Activated T-cell treated with anti-CD3 and anti-CD28 coated beads for 4 hours (primary cell): ENCODE results near the gene CLMP.

Experiments
- DNase-seq: peaks from one replicate; pipeline ENCODE4 v3.0.0-alpha.2; 2020

CLMP gene, protein sequence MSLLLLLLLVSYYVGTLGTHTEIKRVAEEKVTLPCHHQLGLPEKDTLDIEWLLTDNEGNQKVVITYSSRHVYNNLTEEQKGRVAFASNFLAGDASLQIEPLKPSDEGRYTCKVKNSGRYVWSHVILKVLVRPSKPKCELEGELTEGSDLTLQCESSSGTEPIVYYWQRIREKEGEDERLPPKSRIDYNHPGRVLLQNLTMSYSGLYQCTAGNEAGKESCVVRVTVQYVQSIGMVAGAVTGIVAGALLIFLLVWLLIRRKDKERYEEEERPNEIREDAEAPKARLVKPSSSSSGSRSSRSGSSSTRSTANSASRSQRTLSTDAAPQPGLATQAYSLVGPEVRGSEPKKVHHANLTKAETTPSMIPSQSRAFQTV

DNA sequence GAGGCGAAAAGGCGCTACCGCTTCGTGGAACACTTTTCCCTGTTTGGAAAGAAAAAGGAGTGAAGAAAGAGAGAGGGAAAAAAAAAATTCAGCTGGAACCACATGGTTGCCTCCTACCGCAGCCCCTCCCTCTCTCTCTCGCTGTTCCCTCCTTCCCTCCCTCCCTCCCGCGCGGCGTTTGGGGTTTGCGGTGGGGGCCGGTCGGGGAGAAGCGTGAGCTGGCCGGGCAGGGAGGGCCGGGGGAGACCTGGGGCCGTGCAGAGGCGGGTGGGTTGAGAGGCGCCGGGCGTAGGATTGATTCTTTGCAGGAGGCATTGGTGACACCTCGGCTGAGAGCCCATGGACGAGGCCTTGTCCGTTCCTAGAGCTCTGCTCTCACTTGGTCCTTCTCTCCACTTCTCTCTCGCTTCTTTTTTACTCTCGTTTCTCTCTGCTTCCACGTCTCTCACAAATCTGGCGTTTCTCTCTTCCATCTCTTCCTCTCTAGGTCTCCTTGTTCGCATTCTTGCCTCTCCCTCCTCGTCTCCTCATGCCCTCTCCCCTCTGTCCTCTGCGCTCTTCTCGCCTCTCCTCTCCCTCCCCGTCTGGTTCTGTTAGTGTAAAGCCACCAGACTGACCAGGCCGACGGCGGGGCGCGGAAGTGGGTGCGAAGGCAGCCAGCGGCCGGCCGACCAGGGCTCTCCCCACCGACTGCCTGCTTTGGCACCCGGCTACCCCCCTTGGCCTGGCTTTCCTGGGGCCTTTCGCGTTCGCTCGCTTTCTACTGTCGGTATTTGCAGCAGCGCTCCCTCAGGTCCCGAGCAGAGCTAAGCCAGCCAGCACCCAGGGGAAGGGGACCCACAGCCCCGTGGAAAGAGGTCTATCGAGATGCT is at the start of gene CLMP:
Gene CLMP, minus strand, starts transcription at position 61 of the 872 bp plus-strand sequence. CDS start 308 bp downstream, outside the sequence.
- no peak for DNase-seq

DNA sequence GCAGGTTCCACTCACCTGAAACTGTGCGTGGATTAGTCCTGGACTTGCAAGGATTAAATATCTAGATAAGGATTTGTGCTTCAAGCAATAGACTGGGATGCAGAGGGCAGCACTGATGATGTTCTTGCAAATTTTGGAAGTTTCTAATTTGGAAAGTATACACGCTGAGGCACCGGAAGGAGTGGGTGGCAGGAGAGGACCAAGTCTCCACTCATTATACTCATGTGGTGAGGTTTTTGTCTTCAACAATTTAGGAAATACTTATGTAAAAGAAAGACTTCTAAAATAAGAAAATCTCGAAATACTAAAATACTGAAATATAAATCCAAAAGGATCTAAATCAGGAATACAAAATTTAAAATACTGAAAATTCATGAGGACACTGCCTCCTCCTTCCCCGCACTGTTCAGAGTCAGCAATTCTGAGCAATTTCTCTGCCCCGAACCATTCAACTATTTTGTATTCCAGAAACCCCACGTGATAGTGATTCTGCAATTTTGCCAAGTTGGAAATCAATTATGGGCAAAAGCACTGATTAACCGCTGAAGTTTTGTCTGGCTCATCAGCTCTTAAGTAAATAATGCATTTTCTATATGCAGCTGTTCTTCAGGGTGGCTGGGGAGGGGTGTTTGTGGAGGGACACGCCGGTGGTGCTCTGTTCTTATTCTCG is 47.0 kb upstream of the CLMP start:
- DNase-seq: no peak

DNA sequence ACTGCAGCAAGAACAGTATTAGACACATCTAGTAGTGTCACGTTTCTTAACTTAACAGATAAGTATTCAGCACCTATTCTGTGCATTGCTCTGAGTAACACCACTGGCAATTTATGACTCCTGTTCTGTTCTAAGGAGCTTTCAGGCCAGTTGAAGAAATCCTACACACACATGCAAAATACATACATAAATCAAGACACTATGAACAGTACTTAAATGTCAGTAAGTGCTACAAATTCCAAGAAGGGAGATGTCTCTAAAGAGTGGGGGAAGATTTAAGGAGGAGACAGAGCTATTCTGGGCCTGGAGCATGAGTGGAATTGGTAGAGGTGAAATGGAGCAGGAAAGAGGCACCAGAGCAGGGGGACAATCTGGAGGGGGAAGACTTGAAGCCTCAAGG is 46.2 kb upstream of the CLMP start:
- DNase-seq: no peak

GRCh38 chr11:123239191-123240150 is 44.4 kb upstream of the CLMP start:
- DNase-seq: no peak

DNA sequence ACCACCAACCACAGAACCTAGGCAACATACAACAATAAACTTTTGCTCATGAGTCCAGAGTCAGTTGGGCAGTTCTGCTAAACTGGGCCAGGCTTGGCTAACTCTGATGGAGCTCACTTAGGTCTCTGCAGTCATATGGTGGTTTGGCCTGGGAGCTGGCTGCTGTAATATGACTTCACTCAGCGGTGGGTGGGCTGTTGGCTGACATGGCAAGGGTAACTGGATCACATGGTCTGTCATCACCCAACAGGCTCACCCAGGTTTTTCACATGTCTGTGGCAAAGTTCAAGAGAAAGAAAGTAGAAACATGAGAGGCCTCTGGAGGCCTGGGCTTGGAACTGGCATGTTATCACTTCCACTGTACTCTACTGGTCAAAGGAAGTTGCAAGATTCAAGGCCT is 43.2 kb upstream of the CLMP start:
- DNase-seq: no peak

DNA sequence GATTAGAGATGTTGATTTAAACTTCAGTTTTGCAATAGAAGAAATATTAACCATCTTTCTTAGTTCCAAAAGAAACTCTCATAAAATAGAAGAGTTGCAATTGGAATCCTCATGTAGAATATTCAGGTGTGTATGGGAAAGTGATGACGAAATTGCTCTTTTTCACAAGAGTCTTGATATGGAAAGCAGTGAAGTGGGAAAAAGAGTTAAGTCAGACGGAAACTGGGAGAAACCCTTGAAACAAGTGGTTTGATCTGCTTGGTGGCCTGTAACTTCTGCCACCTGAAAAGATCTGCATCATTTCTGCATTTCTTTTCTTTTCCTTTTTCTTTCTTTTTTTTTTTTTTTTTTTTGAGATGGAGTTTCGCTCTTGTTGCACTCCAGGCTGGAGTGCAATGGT is 41.8 kb upstream of the CLMP start:
- no peak for DNase-seq

DNA sequence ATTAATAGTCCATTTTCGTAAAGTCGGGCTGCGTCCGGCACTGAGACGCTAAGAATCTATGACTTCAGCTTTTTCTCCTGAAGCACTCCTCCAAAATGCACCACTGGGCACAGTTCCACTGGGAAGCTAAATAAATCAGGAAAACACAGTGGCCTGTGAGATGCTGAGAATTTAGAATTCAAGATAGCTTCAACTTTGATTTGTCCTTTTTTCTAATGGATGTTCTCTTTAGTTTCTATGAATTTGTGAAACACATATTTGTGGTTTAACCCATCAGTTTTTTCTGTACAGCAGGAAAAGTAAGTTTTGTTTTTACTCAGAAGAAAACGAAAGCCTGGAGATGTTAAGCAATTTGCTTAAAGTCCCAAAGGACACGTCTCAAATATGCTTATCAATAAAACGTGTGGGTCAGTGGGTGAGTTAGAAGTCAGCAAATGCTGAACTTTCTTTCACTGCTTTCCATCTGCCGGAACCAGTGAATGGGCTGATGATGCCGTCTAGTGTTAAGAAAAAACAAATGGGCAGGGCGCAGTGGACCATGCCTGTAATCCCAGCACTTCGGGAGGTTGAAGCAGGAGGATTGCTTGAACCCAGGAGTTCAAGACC is 40.7 kb upstream of the CLMP start:
- no peak for DNase-seq

- peak; percentile 26 for DNase-seq
Measured at GRCh38 chr11:123235117-123235655, 40.1 kb upstream of the CLMP start.

- DNase-seq: no peak
Measured at GRCh38 chr11:123233975-123234334, 38.9 kb upstream of the CLMP start.

GRCh38 chr11:123233280-123233974 is 38.4 kb upstream of the CLMP start:
- no peak for DNase-seq

DNA sequence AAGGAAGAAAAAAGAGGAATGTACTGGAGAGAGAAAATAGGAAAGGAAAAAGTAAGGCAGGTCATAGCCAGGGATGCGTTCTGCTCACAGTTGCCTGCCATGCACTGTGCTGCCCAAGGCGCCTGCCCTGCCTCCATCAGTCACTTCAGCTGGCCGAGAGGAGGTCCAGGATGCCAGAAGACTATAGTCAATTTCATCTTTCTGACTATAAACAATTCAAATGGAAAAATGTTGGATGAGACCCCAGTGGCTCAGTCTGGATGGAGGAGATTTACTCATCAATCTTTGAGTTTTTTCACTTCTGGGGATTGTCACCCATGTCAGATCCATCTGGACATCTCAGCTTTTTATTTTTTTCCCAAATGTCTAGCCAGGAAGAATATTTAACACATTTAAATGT is 36.7 kb upstream of the CLMP start:
- no peak for DNase-seq

GRCh38 chr11:123231256-123231655 is 36.2 kb upstream of the CLMP start:
- no peak for DNase-seq

GRCh38 chr11:123230346-123230745 is 35.3 kb upstream of the CLMP start:
- no peak for DNase-seq

DNA sequence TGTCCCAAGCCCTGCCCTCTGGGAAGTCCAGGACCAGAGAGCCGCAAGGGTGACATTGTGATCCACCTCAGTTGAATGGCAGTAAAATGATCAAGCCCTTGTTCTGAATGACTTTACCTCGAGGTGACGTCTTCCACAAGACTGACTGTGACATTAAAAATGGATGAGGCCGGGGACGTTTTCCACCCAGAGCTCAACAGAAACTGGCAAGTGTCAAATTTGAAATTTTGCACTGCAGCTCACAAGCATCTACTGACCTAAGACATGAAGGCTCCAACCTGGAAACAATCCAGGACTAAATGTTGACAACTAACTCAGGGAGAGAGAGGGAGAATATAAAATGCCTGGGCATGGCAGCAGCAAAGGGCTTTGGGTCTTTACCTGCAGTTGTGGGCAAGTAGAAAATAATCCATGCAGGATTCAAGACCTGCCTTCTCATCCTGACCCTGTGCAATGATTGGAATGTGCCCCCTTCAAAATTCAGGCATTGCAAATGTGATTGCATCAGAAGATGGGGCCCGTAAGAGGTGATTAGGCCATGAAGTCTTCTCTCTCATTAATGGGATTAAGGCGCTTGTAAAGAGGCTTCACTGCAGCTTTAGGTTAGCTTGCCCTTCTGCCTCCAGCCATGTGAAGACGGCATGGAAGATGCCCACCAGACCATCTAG is 33.6 kb upstream of the CLMP start:
- DNase-seq: no peak

DNA sequence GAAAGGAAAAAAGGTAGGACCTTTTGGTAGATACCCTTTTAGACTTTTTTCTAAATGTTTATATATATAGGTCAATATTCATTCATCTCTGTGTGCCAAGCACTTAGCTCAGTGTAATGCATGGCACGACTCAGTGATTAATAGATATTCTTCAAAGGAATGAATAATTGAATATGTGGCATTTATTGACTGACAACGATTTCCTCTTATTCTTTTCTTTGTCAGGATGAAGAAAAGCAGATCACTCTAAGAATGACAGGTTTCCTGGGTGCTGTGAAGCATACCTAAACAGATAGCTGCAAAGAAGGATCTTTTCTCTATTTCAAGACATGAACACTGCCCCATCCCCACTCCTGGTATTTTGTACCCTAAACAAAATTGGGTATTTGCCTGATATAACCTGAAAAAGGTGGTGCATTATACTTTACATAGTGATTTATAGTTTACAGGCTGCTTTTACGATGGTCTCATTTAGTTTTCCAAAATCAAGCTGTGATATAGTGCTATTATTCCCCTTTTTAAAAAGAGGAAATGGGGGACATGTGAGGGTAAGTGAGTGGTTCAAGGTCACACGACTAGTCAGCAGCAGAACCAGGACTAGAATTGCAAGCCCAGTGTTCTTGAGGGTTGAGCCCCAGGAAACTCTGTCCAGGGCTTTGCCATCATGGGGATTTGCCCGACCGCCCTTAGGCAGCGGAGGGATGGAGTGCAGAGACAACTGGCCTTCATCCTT is 32.9 kb upstream of the CLMP start:
- DNase-seq: no peak

- DNase-seq: no peak
Measured at GRCh38 chr11:123221584-123221983, 26.5 kb upstream of the CLMP start.

GRCh38 chr11:123221096-123221561 is 26.1 kb upstream of the CLMP start:
- no peak for DNase-seq

- no peak for DNase-seq
Measured at GRCh38 chr11:123219066-123219690, 24.1 kb upstream of the CLMP start.

DNA sequence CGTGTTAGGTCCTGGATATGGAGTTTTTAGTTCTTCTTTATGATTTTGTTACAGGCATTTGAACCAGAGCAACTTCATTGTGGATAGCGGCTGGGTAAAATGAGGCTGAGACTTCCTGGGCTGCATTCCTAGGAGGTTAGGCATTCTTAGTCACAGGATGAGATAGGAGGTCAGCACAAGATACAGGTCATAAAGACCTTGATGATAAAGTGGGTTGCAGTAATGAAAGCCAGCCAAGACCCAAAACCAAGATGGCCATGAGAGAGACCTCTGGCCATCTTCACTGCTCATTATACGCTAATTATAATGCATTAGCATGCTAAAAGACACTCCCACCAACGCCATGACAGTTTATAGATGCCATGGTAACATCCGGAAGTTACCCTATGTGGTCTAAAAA is 23.4 kb upstream of the CLMP start:
- DNase-seq: no peak
